GM12892 (cell line): ENCODE data around the gene UBE2K.
"Not testable (repeated sequence)": the region's sequence is repeated elsewhere in the genome, so short reads cannot be mapped to it uniquely, and the experiment has no call there.

Experiments
- DNase-seq: peaks from one replicate; pipeline ENCODE4 v3.0.0; 2011; ENCODE audit not compliant: insufficient read length
- FAIRE-seq: peaks from 2 replicates; lab custom pipeline; 2011; peaks lifted over from hg19 to GRCh38; lab: Jason Lieb, UNC
- POLR2A ChIP-seq: IDR thresholded peaks from 2 replicates; pipeline ENCODE4 v1.6.1; 2011; ENCODE audit warnings: low read depth, low read length, control low read depth
- POLR2AphosphoS5 ChIP-seq: IDR thresholded peaks from 2 replicates; pipeline ENCODE4 v1.6.1; 2011; ENCODE audit warnings: low read depth, low read length, control low read depth
- TAF1 ChIP-seq: IDR thresholded peaks from 2 replicates; pipeline ENCODE4 v1.6.1; 2011; ENCODE audit warnings: low read depth, mild to moderate bottlenecking, control low read depth, low read length, borderline replicate concordance

Gene UBE2K

GRCh38 chr4:39699687-39700409, 1.9 kb downstream of the UBE2K start:
- no peak for TF ChIP-seq TAF1
- no peak for TF ChIP-seq POLR2A
- no peak for TF ChIP-seq POLR2AphosphoS5
- FAIRE-seq = no peak
- no peak for DNase-seq

GRCh38 chr4:39700554-39700953, 2.6 kb downstream of the UBE2K start:
- FAIRE-seq (no peak), DNase-seq (no peak)
- TF ChIP-seq TAF1 = no peak
- no peak for TF ChIP-seq POLR2A
- no peak for TF ChIP-seq POLR2AphosphoS5

GRCh38 chr4:39702716-39703115, 4.8 kb downstream of the UBE2K start:
- no peak for FAIRE-seq

GRCh38 chr4:39704789-39705188, 6.9 kb downstream of the UBE2K start:
- DNase-seq, FAIRE-seq: not testable (repeated sequence)

More at GRCh38 chr4:39702716-39703115, 4.8 kb downstream of the UBE2K start:
- no peak for DNase-seq
- TF ChIP-seq POLR2AphosphoS5 (no peak), TAF1 (no peak), POLR2A (no peak)

- FAIRE-seq = no peak
- TF ChIP-seq POLR2AphosphoS5 = no peak
- no peak for TF ChIP-seq TAF1
- no peak for TF ChIP-seq POLR2A
- DNase-seq = no peak
Observed at GRCh38 chr4:39706334-39706733, 8.4 kb downstream of the UBE2K start.

- TF ChIP-seq POLR2A = no peak
- no peak for TF ChIP-seq POLR2AphosphoS5
- TF ChIP-seq TAF1 = no peak
- DNase-seq (no peak), FAIRE-seq (no peak)
Observed at GRCh38 chr4:39706741-39707511, 9.0 kb downstream of the UBE2K start.

- FAIRE-seq (peak; percentile 65), DNase-seq (no peak)
- no peak for TF ChIP-seq TAF1
- no peak for TF ChIP-seq POLR2A
Observed at GRCh38 chr4:39710098-39710896, 12.4 kb downstream of the UBE2K start.

GRCh38 chr4:39712819-39713607, 15.1 kb downstream of the UBE2K start:
- FAIRE-seq (no peak), DNase-seq (no peak)
- TF ChIP-seq POLR2A (no peak), TAF1 (no peak), POLR2AphosphoS5 (no peak)

- peak; percentile 74 for FAIRE-seq
- no peak for DNase-seq
- TF ChIP-seq POLR2A (no peak), TAF1 (no peak), POLR2AphosphoS5 (no peak)
Observed at GRCh38 chr4:39713691-39714090, 15.8 kb downstream of the UBE2K start.

GRCh38 chr4:39714166-39714565, 16.2 kb downstream of the UBE2K start:
- TF ChIP-seq TAF1 (no peak), POLR2A (no peak), POLR2AphosphoS5 (no peak)
- no peak for FAIRE-seq
- DNase-seq = no peak

GRCh38 chr4:39715788-39716187, 17.9 kb downstream of the UBE2K start:
- DNase-seq (no peak), FAIRE-seq (no peak)
- TF ChIP-seq POLR2AphosphoS5 (no peak), POLR2A (no peak), TAF1 (no peak)
